Ishikawa (cell line): Measurements from ENCODE around the gene IL22RA2.

ENCODE experiments used
- CEBPB ChIP-seq: IDR thresholded peaks from 2 replicates; pipeline ENCODE4 v1.6.1; 2012
- CREB1 ChIP-seq: IDR thresholded peaks from 2 replicates; pipeline ENCODE4 v1.6.1; 2012; ENCODE audit warnings: low read depth
- EGR1 ChIP-seq: IDR thresholded peaks from 2 replicates; pipeline ENCODE4 v1.6.1; 2012
- EP300 ChIP-seq: IDR thresholded peaks from 2 replicates; pipeline ENCODE4 v1.6.1; 2012; ENCODE audit warnings: borderline replicate concordance
- FOXM1 ChIP-seq: IDR thresholded peaks from 2 replicates; pipeline ENCODE4 v1.6.1; 2012; ENCODE audit warnings: low read depth, borderline replicate concordance
- NFIC ChIP-seq: IDR thresholded peaks from 2 replicates; pipeline ENCODE4 v1.6.1; 2012
- RAD21 ChIP-seq: IDR thresholded peaks from 2 replicates; pipeline ENCODE4 v1.6.1; 2012; ENCODE audit warnings: low read depth
- TAF1 ChIP-seq: IDR thresholded peaks from 2 replicates; pipeline ENCODE4 v1.6.1; 2012; ENCODE audit warnings: low read depth, mild to moderate bottlenecking
- TCF12 ChIP-seq: IDR thresholded peaks from 2 replicates; pipeline ENCODE4 v1.6.1; 2012; ENCODE audit warnings: low read depth
- TEAD4 ChIP-seq: IDR thresholded peaks from 2 replicates; pipeline ENCODE4 v1.6.1; 2012
- YY1 ChIP-seq: IDR thresholded peaks from 2 replicates; pipeline ENCODE4 v1.6.1; 2012; ENCODE audit warnings: low read depth
- ZBTB7A ChIP-seq: IDR thresholded peaks from 2 replicates; pipeline ENCODE4 v1.6.1; 2012; ENCODE audit warnings: low read depth
- TF ChIP-seq, protein P1 (sequence below): IDR thresholded peaks from 2 replicates; pipeline ENCODE4 v1.6.1; 2012; ENCODE audit warnings: low read depth, mild to moderate bottlenecking
- TF ChIP-seq, protein P2 (sequence below): IDR thresholded peaks from 2 replicates; pipeline ENCODE4 v1.6.1; 2012
- TF ChIP-seq, protein P3 (sequence below): IDR thresholded peaks from 2 replicates; pipeline ENCODE4 v1.6.1; 2012

IL22RA2 gene

DNA sequence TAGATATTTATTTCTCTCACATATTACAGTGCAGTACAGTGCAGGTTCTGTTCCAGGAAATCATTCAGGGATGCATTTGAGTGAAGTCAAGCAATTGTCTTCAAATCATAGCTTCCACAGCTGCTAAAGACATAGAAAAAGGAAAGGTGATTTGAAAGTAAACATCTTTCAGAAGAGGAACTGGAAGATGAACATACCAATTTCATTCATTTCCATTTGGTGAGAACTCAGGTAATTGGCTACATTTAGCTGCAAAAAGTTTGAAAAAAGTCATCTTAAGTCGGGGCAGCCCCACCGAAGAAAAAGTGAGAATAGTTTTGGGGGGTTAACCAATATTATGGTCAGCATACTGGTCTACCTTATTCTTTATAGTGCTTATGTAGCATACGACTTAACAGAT lies 67.3 kb downstream of the IL22RA2 start:
- TF ChIP-seq TEAD4 = no peak
- TF ChIP-seq, protein P1, sequence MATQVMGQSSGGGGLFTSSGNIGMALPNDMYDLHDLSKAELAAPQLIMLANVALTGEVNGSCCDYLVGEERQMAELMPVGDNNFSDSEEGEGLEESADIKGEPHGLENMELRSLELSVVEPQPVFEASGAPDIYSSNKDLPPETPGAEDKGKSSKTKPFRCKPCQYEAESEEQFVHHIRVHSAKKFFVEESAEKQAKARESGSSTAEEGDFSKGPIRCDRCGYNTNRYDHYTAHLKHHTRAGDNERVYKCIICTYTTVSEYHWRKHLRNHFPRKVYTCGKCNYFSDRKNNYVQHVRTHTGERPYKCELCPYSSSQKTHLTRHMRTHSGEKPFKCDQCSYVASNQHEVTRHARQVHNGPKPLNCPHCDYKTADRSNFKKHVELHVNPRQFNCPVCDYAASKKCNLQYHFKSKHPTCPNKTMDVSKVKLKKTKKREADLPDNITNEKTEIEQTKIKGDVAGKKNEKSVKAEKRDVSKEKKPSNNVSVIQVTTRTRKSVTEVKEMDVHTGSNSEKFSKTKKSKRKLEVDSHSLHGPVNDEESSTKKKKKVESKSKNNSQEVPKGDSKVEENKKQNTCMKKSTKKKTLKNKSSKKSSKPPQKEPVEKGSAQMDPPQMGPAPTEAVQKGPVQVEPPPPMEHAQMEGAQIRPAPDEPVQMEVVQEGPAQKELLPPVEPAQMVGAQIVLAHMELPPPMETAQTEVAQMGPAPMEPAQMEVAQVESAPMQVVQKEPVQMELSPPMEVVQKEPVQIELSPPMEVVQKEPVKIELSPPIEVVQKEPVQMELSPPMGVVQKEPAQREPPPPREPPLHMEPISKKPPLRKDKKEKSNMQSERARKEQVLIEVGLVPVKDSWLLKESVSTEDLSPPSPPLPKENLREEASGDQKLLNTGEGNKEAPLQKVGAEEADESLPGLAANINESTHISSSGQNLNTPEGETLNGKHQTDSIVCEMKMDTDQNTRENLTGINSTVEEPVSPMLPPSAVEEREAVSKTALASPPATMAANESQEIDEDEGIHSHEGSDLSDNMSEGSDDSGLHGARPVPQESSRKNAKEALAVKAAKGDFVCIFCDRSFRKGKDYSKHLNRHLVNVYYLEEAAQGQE = no peak
- no peak for TF ChIP-seq ZBTB7A
- TF ChIP-seq NFIC = no peak
- no peak for TF ChIP-seq TAF1
- TF ChIP-seq, protein P2, sequence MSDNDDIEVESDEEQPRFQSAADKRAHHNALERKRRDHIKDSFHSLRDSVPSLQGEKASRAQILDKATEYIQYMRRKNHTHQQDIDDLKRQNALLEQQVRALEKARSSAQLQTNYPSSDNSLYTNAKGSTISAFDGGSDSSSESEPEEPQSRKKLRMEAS = no peak
- TF ChIP-seq CEBPB = no peak
- no peak for TF ChIP-seq RAD21
- TF ChIP-seq TCF12 = no peak
- TF ChIP-seq, protein P3, sequence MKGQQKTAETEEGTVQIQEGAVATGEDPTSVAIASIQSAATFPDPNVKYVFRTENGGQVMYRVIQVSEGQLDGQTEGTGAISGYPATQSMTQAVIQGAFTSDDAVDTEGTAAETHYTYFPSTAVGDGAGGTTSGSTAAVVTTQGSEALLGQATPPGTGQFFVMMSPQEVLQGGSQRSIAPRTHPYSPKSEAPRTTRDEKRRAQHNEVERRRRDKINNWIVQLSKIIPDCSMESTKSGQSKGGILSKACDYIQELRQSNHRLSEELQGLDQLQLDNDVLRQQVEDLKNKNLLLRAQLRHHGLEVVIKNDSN = no peak
- TF ChIP-seq EP300 = no peak
- no peak for TF ChIP-seq FOXM1
- no peak for TF ChIP-seq EGR1
- TF ChIP-seq CREB1 = no peak

DNA sequence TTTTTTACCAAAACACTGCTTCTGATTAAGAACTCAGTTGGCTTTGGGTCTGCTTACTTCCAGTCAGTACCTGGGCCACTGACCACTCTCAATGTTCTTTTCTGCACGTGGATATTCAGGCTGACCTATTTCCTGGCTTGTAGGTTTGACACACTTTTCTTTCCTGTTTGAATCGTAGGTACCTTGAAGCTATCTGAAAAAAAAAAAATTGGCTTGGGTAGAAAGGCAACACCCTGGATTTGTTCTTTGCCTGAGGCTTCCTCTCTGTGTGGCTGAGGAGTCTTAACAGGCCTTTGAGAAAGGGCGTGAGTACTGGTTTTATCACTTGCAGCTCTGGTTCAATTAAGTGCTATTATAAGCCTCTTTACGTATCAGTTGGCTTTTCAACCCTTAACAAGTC lies 68.1 kb downstream of the IL22RA2 start:
- TF ChIP-seq, protein P3 = no peak
- TF ChIP-seq ZBTB7A (no peak), TAF1 (no peak), TEAD4 (no peak), CREB1 (no peak), CEBPB (no peak), TCF12 (no peak), RAD21 (no peak), NFIC (no peak), YY1 (no peak), FOXM1 (no peak), EGR1 (no peak), EP300 (no peak)
- TF ChIP-seq, protein P1 = no peak
- TF ChIP-seq, protein P2 = no peak

DNA sequence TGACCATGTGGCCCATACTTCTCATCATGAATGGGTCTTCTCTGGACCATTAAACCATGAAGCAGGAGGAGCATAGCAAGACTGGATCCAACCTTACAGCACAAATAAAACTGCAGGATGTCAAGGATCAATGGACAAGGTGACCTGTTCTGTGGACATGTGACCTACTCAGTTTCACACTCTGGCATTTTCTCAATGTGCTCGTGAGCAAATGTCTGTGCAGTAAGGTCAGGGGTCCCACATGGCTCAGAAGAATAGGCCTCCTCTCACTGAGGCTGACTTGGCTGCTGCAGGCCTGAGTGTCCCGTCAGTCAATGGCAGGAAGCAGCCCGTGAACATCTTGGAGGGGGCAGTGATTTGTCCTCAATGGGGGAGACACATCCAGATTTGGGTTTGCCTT lies 68.5 kb downstream of the IL22RA2 start:
- TF ChIP-seq, protein P1 = no peak
- TF ChIP-seq EP300 (no peak), RAD21 (no peak), FOXM1 (no peak), TCF12 (no peak), YY1 (no peak), CEBPB (no peak)

DNA sequence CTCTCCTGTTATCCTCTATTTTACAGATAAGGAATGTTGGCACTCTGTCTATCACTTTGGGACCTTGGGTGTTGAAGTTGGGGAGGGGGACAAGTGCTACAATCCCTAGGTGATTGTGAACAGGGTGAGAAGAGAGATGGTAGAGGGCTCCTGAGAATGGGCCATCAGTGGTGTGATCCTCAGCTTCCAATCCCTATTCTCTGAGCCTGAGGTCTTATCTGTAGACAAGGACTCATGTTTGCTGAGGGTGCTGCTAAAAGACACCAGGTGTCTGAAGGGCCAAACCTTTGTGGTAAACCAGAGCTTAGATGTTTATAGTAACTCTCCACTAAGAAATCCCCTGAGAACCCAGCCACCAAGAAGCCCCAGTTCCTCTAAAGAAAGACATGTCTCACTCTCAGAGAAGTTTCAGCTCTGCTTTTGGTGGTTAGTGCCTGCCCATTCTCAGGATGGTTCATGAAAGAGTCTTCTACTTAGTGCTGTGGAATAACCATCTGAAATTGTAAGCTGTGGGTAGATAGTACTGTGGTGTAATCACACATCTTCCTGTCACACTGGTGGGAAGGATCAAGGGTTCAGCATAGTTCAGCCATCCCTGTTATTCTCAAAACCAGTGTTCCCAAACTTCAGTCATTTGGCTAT lies 70.5 kb downstream of the IL22RA2 start:
- TF ChIP-seq EP300 (no peak), EGR1 (no peak), TAF1 (no peak), CEBPB (no peak), NFIC (no peak), YY1 (no peak)
- TF ChIP-seq, protein P2 = no peak
